Prostate gland (tissue), 2 donors: ENCODE measurements around the gene GLIS1.

ENCODE experiments used
- CTCF ChIP-seq, 4 experiments: fragments of 200-600 bp in 2 of 4; fragments of 450-650 bp in 2 of 4; sonication (generic) in 2 of 4; IDR thresholded peaks; 1 replicate in 3 of 4; 2 replicates in 1 of 4; pipeline ENCODE4 v1.5.1; 2016 to 2019; ENCODE audit warnings: antibody characterized with exemption in 4 of 4, mild to moderate bottlenecking in 2 of 4, moderate library complexity in 2 of 4
- POLR2A ChIP-seq: fragments of 450-650 bp; IDR thresholded peaks from one replicate; pipeline ENCODE4 v1.6.1; 2016; ENCODE audit warnings: antibody characterized with exemption, mild to moderate bottlenecking

- TF ChIP-seq CTCF (IDR thresholded peaks at IDR 0.05) (no peak), POLR2A (no peak)
These were observed 3.3 kb downstream of the GLIS1 start for GRCh38 chr1:53735681-53736080.
